Anterior cingulate cortex (tissue), 58 donors: ENCODE measurements around the gene EPM2A.
A peak's percentile ranks its signal among the peaks of the same experiment; 100 is the strongest.
"Not testable (repeated sequence)": the region's sequence is repeated elsewhere in the genome, so short reads cannot be mapped to it uniquely, and the experiment has no call there.

Experiments used
- DNase-seq, 58 donors: peaks; one replicate each; lab custom pipeline; 2025; lab: John Stamatoyannopoulos, UW

EPM2A gene

DNA sequence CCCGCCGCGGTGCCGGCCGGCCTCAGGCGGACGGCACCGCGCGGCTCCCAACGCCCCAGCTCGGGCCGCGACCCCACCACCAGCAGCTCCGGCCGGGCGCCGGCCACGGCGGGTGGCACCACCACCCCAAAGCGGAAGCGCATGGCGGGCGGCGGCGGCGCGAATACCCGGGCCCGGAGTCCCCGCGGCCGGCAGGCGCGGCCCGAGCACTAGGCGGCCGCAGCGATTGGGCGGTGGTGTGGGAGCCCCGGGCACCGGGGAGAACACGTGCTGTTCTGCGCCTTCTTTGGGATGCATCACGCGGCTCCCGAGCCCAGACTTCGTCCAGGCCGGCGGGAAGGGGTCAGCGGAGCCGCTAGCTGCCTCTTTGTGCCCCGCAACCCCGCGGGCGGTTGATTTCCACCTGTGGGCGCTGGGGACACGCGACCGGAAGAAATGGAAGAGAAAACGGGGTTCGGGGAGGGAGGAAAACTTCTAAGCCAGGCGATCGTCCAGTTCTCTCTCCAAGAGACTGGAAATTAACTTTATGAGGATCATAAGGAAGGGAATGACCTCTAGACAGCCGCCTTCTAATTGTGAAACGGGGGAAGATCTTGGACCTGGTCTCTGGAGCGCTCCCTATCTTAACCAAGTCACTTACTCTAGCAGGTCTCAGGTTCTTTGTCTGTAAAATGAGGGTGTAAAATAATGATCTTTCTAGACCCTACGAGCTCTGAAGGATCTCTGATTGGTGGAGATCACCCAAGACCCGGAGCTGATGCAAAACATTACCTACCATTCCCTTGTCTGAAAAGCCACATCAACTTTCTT is at the start of gene EPM2A:
EPM2A (minus strand) TSS at position 165 of the 810 bp plus-strand sequence; CDS start at position 143, 22 bp downstream.
- DNase-seq: peak in 57 of 58 donors; percentile 26 to 92 (median 79)

DNA sequence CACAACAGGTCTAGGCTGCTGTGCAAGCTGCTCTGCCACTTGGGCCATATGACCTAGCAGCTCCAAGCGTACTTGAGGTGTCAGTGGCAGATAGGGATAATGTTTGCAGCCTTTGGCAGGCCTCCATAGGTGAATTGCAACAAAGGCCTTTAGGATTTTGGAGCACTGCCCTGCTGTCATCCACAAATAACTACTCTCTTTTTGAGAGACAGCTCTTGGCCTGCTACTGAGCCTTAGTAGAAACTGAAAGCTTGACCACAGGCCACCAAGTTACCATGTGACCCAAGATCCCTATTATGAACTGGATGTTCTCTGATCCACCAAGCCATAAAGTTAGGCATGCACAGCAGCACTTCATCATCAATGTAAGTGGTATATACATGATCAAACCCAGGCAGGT is 49.4 kb upstream of the EPM2A start:
- no peak for DNase-seq

DNA sequence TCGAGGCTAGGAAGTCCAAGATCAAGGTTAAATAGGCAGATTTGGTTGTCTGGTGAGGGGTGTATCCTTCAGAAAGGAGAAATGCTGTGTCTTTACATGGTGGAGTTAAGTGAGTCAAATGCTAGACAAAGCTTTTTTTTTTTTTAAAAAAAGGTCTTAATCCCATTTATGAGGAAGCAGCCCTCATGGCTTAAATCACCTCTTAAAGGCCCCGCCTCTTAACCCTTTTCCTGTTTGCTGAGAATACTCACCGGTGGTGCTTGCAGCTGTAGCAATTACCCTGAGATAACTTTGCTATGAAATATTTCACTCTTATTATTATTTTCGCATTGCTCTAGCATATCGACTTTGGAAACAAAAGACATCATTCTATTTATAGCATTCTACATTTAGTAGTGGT is 48.5 kb upstream of the EPM2A start:
- no peak for DNase-seq

DNA sequence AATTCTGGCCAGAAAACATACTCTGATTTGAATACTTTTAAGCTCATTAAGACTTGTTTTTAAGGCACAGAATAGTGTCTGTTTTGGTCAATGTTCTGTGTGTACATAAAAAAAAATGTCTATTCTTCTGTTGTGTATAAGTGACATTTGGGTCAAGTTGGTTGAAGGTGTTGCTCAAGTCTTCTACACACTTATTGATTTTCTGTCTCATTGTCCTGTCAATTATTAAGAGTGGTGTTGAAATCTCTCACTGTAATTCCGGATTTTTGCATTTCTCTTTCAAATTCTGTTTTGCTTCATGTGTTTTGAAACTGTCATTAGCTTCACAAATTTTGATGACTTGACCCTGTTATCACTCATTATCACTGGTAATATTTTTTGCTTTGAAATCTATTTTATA is 37.5 kb upstream of the EPM2A start:
- no peak for DNase-seq

DNA sequence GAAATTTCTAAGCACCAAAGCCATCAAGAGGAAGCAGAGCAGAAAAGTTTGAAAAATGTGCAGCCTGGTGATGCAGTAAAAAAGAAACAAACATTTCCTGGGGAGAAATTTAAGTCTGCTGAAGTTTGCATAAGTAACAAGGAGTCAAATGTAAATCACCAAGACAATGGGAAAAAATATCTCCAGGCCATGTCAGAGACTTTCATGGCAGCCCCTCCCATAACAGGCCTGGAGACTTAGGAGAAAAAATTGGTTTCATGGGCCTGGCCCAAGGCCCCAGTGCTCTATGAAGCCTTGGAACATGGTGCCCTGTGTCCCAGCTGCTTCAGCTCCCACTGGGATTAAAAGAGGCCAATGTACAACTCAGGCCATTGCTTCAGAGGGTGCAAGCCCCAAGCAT is 30.1 kb upstream of the EPM2A start:
- no peak for DNase-seq

DNA sequence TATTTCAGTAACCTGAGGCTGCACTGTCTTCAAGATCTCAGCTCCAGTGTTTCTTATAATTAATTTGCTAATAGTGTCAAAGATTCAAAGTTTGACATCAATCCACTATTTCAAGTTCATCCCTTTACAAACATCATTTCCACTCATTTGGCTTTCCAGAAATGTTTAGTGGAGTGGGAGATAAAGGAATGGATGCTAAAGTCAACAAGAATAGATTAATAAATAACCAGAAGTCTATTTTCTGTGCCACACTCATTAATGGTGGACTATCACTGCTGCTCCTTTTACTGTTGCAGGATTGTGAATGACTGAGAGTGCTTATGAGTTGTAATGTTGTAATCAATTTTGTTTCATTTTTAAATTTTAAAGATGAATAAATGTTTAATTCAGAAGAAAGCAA is 28.4 kb upstream of the EPM2A start:
- DNase-seq: no peak

DNA sequence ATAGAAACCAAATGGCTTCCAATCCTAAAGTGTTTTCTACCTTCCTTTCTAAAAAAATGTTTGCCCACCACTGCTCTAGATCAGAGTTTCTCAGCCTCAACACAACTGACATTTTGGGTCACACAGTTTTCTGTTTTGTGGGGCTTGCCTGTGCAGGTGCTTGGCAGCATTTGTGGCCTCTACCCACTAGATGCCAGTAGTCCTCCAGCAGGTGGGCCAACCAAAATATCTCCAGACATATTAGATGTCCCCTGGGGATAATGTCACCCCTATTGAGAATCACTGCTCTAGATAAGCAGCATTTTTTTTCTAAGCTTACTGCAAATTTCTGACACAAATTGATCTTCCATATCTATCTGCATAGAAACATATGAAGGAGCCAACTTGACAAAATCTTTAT is 26.3 kb upstream of the EPM2A start:
- DNase-seq: no peak

DNA sequence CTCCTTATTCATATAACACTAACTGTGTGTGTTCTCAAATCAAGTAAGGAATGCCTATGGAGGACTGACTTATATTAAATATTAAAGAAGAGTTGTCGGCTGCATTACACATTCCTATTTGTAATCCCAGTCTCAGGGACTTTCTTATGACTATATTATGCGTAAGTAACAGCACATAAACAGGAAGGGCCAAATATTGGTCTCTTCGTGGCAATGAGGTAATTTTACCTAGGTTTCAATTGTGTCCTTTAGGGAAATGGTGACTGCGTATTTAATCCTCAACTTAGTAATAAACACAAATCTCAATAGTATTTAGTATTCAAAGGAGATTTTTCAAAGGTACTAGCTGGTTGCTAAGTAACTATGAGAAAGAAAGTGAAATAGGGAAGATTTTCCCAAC is 22.8 kb upstream of the EPM2A start:
- no peak for DNase-seq

DNA sequence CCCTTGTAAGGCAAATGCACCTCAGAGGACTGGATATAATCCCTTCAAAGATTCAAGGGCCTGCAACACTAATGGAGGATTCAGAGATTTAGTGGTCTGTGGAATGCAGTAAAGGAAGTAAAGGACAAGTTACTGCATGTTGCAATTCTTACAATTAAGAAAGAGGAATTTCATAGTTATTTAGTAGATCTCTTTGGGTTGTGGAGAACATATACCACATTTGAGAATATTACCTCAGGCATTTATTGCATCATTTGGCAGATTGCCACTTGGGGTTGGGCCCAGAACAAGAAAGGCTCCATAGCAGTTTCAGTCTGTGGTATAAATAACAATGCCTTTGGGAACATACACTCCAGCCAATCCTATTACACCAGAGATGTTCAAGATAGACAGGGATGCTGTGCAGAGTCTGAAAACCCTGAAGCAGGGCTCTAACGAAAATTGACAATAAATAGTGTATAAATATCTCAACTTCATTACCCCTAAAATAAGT is 20.9 kb upstream of the EPM2A start:
- no peak for DNase-seq

DNA sequence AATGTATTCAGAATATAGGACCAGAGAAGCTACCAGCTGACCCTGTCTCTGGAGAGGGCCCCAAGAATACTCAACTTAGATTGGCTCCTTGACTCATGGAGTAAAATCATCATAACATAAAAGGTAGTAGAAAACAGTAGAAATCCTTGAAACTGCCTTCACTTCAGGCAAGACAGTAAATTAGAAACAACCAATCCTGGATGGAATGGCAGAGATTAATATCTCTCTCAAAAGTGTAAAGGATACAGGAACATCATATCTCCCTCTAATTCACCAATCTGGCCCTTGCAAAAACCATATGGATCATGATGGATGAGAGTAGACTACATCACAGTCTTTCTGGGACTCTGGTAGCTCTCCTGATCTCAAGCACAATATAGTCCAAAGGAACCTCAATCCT is 20.4 kb upstream of the EPM2A start:
- no peak for DNase-seq

DNA sequence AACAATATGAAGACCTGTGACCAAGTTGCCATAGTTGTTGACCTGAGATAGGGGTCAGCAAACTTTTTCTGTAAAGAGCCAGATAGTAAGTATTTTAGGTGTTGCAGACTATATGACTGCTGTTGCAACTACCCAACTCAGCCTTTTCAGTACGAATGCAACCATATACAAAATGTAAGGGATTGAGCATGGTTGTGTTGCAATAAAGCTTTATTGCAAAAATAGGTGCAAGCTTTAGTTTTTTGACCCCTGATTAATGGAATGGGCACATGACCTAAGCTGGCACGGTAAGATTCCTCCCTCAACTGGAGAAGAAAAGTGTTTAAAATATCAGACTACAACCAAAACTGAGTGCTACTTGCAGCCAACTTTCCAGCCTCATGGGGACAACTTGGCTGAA is 17.3 kb upstream of the EPM2A start:
- DNase-seq: no peak

DNA sequence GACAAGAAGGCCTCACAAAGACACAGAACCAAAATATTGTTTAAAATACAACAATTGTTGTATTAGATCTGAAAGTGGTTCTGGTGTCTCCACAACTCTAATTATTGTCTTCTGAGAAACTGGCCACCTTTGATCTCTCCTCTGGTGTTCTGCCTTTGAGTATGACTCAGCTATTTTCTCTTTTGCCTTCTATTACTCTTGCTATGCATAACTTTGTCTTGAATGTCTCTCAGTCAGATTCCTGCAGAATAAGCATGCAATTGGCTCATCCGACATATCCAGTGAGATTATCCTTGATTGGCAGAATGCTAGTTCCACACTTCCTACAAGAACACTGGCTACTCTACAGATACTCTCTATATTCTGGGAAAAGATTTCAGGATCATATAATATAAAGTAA is 14.3 kb upstream of the EPM2A start:
- DNase-seq: no peak

DNA sequence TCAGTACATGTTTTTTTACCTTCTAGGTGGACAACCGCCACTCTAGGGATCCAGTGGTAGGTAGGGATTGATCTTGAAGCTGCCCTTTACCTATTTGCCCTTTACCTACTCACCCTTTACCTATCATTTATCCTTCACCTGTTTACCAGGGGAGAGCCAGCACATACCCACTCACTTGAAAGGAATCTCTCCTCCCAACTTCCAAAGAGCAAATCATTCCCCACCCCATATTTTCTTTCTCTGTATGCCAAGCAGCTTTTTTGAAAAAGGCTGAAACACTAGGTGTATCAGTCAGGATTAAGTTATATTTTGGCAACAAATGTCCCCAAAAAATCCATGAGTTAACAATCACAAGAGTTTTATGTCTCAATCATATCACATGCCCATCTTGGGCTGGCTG is 10.5 kb upstream of the EPM2A start:
- no peak for DNase-seq

DNA sequence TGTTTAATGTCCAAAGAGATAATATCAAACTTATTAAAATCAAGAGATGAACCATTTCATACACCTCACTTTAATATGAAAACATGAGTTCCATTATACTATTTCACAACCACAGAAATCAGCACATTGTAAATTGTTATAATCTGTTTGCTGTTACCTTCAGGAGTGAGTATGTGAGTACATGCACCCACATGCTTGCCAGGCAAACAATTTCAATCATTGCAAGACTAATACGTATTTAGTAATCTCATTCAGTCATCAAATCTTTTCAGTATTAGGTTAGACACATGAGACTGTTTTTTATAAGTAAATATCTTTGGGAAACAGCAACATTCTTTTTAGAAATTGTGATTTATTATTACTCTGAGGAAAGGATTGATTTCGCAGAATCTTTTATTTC is 9.3 kb upstream of the EPM2A start:
- DNase-seq: no peak

DNA sequence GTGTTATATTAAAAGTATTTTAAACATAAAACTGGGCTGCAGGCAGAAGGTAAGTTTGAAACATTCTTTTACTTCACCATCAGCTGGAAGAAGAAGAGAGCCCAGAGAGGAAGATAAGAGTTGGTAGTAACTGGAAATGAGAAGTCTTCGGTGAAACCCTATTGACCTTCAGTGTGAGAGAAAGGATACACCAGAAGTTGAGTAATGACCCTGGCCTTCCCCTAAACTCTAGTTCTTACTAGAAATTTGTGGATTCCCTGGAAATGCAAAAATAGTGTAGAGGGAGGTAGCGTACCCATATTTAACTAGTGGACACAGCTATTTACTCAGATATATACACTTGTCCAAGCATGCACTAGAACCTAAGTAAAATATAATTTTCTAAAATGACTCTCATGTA is 8.0 kb upstream of the EPM2A start:
- DNase-seq: no peak

DNA sequence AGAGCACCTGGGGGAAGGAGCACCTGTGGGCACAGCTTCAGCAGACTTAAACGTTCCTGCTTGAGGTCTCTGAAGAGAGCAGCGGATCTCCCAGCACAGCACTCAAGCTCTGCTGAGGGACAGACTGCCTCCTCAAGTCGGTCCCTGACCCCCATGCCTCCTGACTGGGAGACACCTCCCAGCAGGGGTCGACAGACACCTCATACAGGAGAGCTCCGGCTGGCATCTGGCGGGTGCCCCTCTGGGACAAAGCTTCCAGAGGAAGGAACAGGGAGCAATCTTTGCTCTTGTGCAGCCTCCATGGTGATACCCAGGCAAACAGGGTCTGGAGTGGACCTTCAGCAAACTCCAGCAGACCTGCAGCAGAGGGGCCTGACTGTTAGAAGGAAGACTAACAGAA is 7.2 kb upstream of the EPM2A start:
- not testable (repeated sequence) for DNase-seq

DNA sequence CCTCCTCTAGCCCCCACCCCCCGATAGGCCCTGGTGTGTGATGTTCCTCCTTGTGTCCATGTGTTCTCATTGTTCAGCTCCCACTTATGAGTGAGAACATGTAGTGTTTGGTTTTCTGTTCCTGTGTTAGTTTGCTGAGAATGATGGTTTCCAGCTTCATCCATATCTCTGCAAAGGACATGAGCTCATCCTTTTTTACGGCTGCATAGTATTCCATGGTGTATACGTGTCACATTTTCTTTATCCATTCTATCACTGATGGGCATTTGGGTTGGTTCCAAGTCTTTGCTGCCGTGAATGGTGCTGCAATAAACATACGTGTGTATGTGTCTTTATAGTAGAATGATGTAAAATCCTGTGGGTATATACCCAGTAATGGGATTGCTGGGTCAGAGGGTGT is 4.4 kb upstream of the EPM2A start:
- not testable (repeated sequence) for DNase-seq

DNA sequence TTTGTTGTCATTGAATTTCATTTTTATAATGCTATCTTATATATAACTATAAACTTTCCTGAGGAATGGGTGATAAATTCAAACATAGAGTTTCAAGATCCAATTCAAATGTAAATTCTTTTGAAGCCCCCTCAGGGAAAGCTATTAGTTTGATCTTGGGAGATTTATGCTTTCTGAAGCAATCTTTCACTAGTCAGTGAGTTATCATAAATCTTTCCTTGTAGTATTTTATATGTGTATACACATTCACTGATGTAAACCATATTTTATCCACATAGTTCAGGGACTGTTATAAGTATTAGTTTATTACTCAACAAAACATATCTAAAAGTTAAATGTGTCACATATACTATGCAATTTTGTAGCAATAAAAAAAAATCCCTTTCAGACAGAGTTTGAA is 2.9 kb upstream of the EPM2A start:
- DNase-seq: no peak

DNA sequence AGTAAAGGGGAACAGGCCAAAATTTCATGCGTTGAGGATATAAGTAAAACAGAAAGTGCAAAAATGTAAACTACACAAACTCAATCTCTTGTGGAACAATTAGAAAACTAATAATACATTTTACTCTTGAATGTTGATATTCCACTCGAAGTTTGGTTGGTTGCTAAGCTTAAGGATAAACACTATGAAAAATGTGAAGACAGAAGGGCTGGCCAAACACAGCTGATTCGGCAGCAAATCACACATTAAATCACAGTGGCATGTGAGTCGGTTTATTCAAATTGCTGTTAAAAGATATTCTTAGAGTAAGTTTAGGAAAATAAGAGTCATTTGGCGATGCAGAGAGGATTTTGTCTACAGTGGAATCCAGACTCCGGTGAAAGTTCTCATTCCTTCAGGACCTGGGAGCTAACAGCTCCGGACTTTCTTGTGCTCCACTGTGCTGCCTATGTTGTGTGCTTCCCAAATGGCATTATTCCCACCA is 1.4 kb upstream of the EPM2A start:
- peak in 4 of 58 donors; percentile 1 to 27 (median 2) for DNase-seq

DNA sequence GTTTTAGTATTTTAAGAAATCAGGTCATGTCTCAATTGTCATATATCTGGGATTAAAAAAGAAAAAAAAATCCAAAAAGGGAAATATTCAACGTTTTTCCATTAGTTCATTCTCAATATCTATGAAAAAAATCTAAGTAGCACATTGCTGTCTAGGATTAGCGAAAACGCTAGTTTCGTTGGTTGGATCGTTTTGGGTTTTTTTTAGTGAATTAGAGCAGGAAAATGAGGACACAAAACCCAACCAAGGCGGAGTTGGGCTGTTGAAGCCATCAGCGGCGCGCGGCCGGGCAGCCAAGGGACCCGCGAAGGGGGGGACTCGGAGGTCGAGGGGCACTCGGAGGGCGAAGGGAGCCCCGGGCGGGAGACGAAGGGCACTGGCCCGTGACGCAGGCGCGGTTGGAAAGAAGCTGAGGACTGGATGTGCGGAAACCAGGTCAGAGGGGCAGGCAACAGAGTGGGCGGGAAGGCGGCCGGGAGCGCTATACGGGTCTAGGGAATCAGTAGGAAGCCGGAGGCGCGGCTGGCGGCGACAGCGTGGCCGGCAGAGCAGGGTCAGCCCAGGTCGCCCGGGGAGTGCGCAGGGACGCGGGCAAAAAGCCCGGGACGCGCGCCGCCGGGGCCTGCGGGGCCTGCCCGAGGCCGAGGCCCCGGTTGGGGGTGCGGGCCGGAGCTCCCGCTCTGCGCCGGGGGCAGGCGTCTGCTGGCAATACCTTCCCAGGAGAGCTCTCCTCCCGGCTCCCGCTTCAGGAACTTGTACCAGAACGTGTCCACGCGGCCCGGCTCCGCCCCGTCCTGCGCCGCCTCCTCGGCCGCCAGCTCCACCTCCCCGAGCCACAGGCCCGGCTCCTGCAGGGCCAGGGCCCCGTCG is 599 bp downstream of the EPM2A start:
- peak; percentile 20 to 93 (median 84) for DNase-seq

DNA sequence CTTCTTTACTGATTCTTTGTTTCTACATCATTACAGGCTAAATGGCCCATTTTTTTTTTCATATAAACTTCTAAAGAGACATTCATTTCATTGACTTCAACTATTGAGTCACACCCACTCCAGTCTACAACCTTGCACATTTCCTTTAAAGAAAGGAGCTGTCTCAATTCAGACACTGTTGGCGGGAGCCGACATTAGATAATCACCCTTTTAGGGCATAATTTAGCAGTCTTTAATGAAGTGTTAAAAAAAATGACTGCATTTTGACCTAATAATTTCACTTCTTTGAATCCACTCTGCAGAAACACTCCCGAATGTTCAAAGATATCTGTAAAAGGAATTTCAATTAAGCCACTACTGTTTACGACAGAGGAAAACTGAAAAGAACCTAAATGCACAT is 1.5 kb downstream of the EPM2A start:
- no peak for DNase-seq
